Right lobe of liver (tissue), 4 donors: ENCODE measurements around the gene IKBIP.

Experiments
- CTCF ChIP-seq, 4 donors: fragments of 200-600 bp in 3 of 4; fragments of 450-650 bp in 1 of 4; IDR thresholded peaks; one replicate each; pipeline versions ENCODE4 v1.5.1 to v1.8.0; 2016 to 2022; ENCODE audit warnings: antibody characterized with exemption in 4 of 4, mild to moderate bottlenecking in 2 of 4
- POLR2A ChIP-seq: fragments of 450-650 bp; IDR thresholded peaks from one replicate; pipeline ENCODE4 v1.6.1; 2017; ENCODE audit warnings: antibody characterized with exemption, mild to moderate bottlenecking
- donor health status: DM: no; HTN: no; CAD: no.
- donor health status: DM: no; HTN: no; CAD: no.
- donor health status: DM: no; HTN: yes; CAD: no.

DNA sequence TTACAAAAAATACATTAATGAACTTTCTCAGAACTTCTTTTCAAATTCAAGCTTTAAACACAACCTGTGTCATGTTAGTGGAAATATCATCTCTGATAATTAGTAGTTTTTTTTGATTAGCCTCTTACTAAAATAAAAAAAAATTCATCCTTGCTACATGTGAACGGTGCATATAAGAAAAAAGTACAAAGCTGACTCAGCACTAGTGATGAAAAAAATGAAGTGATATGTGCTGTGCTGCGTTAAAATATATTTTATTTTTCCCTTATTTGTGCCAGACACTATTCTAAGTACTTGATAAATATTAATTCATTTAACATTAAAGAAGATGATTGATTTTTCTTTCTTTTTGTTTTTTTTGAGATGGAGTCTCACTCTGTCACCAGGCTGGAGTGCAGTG is 7.5 kb downstream of the IKBIP start:
- no peak for TF ChIP-seq CTCF (IDR thresholded peaks at IDR 0.05)
- no peak for TF ChIP-seq POLR2A
